ENCODE data around the gene RAD51B.
A peak's percentile ranks its signal among the peaks of the same experiment; 100 is the strongest.

DNA sequence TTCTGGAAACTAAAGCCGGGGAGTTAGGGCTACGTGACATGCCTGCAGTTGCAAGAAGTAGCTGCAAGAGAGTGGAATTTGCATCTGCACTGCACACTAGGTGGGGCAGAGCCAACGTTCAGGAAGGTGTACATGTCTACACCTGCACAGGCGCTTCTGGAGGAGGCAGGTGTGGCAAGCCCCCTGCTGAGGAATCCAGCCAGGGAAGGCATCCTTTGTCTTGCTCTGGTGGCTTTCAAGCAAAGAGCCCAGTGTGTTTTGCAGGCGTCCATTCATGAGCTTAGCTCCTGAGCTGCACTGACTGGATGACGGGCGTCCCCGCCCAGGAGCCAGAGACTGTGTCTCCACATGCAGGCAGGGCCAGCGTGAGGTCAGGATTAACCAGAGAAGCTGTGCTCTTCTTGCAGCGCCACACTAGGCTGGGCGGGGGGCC is 856.9 kb downstream of the RAD51B start:
- TF ChIP-seq, protein P1, sequence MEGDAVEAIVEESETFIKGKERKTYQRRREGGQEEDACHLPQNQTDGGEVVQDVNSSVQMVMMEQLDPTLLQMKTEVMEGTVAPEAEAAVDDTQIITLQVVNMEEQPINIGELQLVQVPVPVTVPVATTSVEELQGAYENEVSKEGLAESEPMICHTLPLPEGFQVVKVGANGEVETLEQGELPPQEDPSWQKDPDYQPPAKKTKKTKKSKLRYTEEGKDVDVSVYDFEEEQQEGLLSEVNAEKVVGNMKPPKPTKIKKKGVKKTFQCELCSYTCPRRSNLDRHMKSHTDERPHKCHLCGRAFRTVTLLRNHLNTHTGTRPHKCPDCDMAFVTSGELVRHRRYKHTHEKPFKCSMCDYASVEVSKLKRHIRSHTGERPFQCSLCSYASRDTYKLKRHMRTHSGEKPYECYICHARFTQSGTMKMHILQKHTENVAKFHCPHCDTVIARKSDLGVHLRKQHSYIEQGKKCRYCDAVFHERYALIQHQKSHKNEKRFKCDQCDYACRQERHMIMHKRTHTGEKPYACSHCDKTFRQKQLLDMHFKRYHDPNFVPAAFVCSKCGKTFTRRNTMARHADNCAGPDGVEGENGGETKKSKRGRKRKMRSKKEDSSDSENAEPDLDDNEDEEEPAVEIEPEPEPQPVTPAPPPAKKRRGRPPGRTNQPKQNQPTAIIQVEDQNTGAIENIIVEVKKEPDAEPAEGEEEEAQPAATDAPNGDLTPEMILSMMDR (optimal IDR thresholded peaks at IDR 0.05 in 1 of 3, IDR thresholded peaks at IDR 0.05 in 1 of 3, conservative IDR thresholded peaks at IDR 0.05 in 1 of 3; ENCODE audit: extremely low read depth in 1 of 3, insufficient read depth in 2 of 3, low read length in 3 of 3): peak; percentile 18 to 44 (median 39)
- TF ChIP-seq EZH2 (IDR thresholded peaks at IDR 0.05; ENCODE audit: low read length): no peak

All from keratinocyte (primary cell).